ENCODE results near the gene SYNGR2.

The SYNGR2 gene

DNA sequence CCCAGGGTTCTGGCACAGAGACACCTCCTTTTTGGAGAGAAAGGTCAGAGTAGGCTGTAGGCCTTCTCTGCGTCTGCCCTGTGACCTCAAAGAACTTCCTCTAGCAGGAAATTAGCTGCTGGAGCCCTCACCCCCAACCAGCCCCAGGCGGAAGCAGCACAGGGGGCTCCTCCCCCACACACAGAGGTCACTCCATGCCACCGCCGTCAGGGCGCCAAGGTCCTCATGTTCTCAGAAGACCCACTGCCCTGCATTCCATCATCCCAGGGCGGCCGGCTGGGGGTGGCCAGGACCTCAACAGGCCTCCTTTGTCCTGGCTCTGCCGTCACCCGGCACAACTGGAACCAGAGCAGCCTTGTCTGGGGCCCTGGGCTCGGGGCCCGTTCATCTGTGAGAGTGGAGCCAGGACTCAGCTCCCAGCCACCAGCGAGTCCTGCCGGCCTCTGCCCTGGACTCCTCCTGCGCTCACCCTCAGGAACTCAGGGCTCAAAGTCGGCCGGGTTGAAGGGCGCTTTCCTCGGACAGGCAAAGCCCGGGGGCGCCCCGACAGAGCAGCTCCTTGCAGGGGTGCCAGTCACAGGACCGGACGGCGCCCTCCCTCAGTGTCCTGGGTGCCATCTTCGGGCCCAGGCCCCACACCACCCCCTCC is 41.0 kb upstream of the SYNGR2 start:
- peak overlapping the region; percentile 89 for H3K27ac Mint-ChIP-seq
- H3K4me3 Mint-ChIP-seq, result peak overlapping the region; percentile 89
- H3K27me3 Mint-ChIP-seq, result no peaks in the 10 kb centered on the region
- H3K36me3 Mint-ChIP-seq (ENCODE audit: low read depth), result peaks cover 22% of the 10 kb centered on the region
- peaks cover 69% of the 10 kb centered on the region for H3K4me1 Mint-ChIP-seq (ENCODE audit: low read depth)
- no peaks in the 10 kb centered on the region for H3K9me3 Mint-ChIP-seq

DNA sequence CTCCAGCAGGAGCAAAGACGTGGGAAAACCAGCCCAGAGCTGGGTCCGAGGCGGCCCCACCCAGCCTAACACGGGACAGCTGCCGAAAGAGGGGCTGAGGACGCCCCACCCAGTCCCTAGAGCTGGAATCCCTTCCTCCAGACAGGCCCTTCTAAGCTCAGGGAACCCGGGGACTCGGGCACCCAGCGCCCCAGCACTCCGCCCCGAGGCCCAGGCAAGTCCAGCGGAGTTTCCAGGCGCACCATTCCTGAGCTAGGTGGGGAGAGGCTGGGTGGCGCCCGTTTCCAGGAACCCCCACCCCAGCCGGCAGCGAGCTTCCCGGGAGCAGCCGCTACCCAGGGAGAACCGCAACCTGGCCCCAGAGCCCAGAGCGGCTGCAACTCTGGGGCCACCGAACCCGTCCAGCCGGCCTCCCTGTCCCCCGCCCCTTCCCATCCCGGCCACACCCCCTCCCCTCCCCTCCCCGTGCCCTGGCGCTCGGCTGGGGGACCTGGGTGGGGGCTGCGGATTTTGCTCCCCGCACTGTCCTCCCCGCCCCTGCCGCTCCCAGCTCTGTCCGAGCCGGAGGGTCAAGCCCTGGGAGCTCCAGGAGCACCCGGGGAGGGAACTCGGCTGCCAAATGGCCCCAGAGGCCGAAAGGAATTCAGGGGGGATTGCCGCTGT is 40.4 kb upstream of the SYNGR2 start:
- Mint-ChIP-seq H3K9me3 (no peaks in the 10 kb centered on the region), H3K27me3 (no peaks in the 10 kb centered on the region), H3K4me1 (ENCODE audit: low read depth) (peaks cover 67% of the 10 kb centered on the region), H3K27ac (peak overlapping the region; percentile 89), H3K4me3 (peak overlapping the region; percentile 89), H3K36me3 (ENCODE audit: low read depth) (peaks cover 20% of the 10 kb centered on the region)

DNA sequence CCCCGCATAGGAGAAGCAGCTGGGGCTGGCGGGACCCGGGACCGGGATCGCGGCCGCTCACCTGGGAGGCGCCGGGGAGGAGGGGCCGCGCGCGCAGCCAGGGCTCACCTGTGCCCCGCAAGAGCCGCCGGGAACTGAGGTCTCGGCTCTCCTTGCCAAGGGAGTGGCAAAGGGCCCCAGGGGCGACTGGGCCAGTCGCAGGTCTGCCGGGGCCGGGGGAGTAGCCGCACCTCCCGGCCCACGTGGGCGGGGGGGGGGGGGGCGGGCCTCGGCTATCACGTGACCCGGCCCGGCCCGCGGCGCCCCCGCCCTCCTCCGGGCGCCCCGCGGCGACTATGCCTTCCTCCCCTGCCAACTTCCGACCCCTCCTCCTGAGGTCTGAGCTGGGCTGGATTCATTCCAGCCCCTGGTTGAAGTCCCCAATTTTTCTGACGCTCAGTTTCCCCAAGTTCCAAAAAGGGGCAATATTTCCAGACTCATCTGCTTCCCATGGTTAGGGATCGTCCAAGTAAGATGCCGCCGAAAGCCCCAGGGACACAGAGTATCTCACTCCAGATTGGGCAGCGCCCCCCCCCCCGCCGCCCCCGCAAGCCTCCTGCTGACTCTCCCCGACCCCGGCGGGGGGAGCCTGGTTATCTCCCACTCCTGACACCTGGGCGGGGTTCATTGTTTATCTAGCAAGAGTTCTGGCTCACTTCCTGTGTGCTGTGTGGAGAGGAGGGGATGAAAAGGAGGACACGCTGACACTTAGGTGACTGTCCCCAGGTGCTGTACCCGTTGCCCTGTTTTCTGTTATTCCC is 39.6 kb upstream of the SYNGR2 start, which contains the start of gene TMC6:
TSS of gene TMC6 (minus strand) at position 205 of the 800 bp plus-strand sequence. CDS start 1,923 bp downstream, outside the sequence.
- peak within 1 kb of the TSS; percentile 94 for H3K27ac Mint-ChIP-seq
- no peaks in the 10 kb centered on the region for H3K27me3 Mint-ChIP-seq
- H3K9me3 Mint-ChIP-seq, result no peaks in the 10 kb centered on the region
- peak within 1 kb of the TSS; percentile 89 for H3K4me3 Mint-ChIP-seq
- peaks cover 14% of the 10 kb centered on the region for H3K36me3 Mint-ChIP-seq (ENCODE audit: low read depth)
- peaks cover 67% of the 10 kb centered on the region for H3K4me1 Mint-ChIP-seq (ENCODE audit: low read depth)

DNA sequence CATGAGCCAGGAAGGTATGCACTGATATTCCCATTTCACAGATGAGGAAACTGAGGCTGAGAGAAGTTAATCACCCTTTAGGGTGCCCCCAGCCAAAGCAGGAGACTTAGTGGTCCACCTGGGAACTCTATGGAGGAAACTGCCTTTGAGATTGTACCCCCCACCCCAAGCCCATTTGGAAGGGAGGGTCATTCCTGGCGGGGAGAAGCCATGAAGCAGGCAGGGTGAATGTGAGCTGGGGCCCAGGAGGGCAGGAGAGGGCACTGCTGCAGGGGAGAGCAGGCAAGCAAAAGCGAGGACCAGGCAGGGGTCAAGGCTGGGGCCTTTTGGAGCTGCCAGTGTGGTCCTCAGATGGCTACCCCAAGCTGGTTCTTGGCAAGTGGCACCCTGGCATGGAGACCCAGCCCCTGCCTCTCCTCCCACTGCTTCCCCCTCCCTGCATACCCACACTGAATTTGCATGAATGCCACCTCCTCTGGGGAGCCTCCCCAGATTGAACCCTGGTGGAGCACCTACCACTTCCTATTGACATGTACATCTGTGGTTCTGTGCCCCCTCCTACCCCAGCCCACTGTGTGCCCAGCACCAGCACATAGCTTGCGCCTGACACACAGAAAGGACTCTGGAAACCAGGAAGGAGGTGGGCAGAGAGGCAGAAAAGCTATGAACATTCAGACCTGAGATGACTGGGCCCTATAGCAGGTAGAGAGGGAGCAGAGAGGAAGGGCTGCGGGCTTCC is 38.9 kb upstream of the SYNGR2 start:
- peak overlapping the region; percentile 97 for H3K4me3 Mint-ChIP-seq
- peaks cover 19% of the 10 kb centered on the region for H3K36me3 Mint-ChIP-seq (ENCODE audit: low read depth)
- no peaks in the 10 kb centered on the region for H3K27me3 Mint-ChIP-seq
- H3K9me3 Mint-ChIP-seq, result no peaks in the 10 kb centered on the region
- H3K27ac Mint-ChIP-seq, result peak overlapping the region; percentile 96
- peaks cover 67% of the 10 kb centered on the region for H3K4me1 Mint-ChIP-seq (ENCODE audit: low read depth)

DNA sequence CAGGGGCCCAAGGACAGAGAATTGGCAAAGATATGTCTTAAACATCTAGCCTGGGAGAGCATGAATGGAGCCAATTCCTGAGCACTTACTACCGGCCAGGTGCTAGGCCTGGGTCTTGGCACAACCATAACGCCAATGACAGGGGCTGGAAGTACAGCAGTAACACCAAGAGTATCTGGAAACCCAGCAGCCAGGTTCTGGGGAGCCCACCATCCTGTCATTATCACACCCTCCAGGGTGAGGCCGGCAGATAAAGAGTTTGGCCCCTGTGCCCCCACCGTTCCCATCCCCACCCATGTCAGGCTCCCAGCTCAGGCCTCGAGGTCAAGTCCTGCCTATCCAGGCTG is 38.3 kb upstream of the SYNGR2 start:
- Mint-ChIP-seq H3K27me3 (no peaks in the 10 kb centered on the region), H3K36me3 (ENCODE audit: low read depth) (peaks cover 24% of the 10 kb centered on the region), H3K27ac (peak overlapping the region; percentile 96), H3K9me3 (no peaks in the 10 kb centered on the region), H3K4me3 (peak overlapping the region; percentile 97), H3K4me1 (ENCODE audit: low read depth) (peaks cover 68% of the 10 kb centered on the region)

DNA sequence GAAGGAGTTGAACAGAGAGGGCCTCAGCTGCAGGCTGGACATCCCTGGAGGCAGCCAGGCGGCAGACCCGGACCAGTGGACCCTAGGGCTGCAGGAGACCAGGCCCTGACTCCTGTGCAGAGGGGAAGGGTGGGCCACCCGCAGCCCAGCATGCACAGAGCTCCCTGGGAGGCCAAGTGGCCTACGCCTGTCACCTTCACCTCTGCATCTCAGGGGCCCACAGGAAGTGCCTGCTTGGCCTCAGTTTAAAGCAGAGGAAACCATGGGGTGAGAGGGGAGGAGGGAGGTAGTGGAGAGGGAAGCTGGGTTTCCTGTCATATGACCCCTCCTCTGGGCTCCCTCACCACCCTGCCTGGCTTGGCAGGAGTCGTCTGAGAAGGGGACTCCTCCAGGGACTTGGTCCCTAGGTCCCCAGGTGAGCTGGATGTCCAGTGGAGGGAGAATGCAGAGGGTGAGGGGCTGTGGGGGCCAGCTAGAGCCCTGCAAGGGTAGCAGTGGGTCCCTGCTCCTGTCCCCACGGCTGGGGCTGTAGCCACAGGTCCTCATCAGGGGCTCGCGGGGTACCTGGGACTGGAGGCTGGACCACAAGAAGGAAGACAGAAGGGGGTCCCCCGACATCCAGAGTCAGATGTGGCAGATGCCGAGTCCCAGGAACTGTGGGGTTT is 37.8 kb upstream of the SYNGR2 start, which contains the start of gene TMC8:
TSS of gene TMC8 (plus strand) at position 335 of the 665 bp plus-strand sequence. CDS start 818 bp downstream, outside the sequence.
- peak within 1 kb of the TSS; percentile 96 for H3K27ac Mint-ChIP-seq
- no peaks in the 10 kb centered on the region for H3K27me3 Mint-ChIP-seq
- H3K9me3 Mint-ChIP-seq, result no peaks in the 10 kb centered on the region
- H3K4me1 Mint-ChIP-seq (ENCODE audit: low read depth), result peaks cover 68% of the 10 kb centered on the region
- peaks cover 29% of the 10 kb centered on the region for H3K36me3 Mint-ChIP-seq (ENCODE audit: low read depth)
- peak within 1 kb of the TSS; percentile 97 for H3K4me3 Mint-ChIP-seq

DNA sequence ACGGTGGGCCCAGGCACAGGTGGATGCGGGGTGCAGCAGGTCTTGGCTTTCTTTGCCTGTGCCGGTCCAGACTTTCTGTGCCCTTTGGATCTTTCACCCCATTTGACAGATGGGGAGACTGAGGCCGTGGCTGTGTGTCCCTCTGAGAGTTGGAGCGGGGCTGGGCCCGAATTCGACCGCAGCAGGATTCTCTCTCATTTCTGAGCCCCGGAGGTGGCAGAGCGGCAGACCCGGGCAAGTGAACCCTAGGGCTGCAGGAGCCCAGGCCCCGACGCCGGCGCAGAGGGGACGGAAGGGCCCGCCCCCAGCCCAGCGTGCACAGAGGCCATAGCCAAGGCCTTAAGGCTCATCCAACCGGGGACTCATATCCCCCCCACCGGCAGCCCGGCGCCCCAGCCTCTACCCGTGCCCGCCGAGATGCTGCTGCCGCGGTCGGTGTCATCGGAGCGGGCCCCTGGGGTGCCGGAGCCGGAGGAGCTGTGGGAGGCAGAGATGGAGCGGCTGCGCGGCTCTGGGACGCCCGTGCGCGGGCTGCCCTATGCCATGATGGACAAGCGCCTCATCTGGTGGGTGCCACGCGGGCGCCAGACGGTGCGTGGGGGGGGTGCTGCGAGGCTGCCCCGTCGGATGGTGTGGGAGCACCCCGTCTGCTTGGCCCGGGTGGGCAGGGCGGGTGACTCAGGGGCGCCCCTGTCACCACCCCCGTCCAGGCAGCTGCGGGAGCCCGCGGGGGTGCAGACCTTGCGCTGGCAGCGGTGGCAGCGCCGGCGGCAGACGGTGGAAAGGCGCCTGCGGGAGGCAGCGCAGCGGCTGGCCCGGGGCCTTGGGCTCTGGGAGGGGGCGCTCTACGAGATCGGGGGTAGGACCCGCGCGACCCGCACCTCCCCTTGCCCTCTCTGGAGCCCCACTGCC is 37.0 kb upstream of the SYNGR2 start:
- no peaks in the 10 kb centered on the region for H3K9me3 Mint-ChIP-seq
- H3K27ac Mint-ChIP-seq, result peak overlapping the region; percentile 96
- H3K27me3 Mint-ChIP-seq, result no peaks in the 10 kb centered on the region
- H3K4me1 Mint-ChIP-seq (ENCODE audit: low read depth), result peaks cover 69% of the 10 kb centered on the region
- H3K4me3 Mint-ChIP-seq, result peak overlapping the region; percentile 97
- H3K36me3 Mint-ChIP-seq (ENCODE audit: low read depth), result peaks cover 38% of the 10 kb centered on the region

DNA sequence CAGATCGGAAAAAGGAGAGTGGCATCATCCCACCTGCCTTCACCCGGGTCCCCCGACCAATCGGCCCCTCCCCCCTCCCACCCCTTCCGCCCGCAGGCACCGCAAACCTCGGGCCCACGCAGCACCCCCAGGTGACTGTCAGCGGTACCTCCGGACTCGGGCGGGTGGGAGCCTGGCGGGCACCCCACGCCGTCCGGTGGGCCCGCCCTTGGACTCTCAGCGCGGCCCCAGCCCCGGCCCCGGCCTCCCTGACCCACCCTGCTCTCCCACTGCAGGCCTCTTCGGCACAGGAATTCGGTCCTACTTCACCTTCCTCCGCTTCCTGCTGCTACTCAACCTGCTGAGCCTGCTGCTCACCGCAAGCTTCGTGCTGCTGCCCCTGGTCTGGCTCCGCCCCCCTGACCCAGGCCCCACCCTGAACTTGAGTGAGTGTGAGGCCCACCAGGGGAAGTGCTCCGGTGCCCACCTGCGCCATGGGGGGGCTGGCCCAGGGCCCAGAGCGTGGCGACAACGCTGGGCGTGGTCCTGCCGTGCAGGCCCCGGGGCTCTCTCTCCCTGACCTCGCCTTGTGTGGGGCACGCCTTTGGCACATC is 36.2 kb upstream of the SYNGR2 start:
- Mint-ChIP-seq H3K27ac (peak overlapping the region; percentile 87), H3K4me1 (ENCODE audit: low read depth) (peaks cover 69% of the 10 kb centered on the region), H3K27me3 (no peaks in the 10 kb centered on the region), H3K36me3 (ENCODE audit: low read depth) (peaks cover 43% of the 10 kb centered on the region), H3K9me3 (no peaks in the 10 kb centered on the region), H3K4me3 (peak overlapping the region; percentile 97)

DNA sequence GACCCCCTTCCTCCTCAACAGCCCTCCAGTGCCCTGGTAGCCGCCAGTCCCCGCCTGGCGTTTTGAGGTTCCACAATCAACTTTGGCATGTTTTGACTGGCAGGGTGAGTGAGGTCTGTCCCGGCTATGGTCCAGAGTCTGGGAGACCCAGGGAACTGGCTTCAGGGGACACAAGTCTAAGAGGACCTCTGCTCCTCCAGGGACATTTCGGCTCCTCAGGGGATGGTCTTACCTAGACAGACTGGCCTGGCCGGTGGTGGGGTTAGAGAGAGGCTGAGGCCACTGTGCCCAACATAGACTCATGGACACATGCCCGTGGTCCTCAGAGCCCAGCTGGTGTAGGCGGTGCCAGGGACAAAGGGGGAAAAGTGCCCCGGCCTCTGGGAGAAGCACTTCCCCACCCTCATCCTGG is 35.6 kb upstream of the SYNGR2 start:
- Mint-ChIP-seq H3K27ac (peak overlapping the region; percentile 21), H3K4me3 (peak overlapping the region; percentile 97), H3K27me3 (no peaks in the 10 kb centered on the region), H3K9me3 (no peaks in the 10 kb centered on the region), H3K4me1 (ENCODE audit: low read depth) (peaks cover 74% of the 10 kb centered on the region), H3K36me3 (ENCODE audit: low read depth) (peaks cover 46% of the 10 kb centered on the region)

DNA sequence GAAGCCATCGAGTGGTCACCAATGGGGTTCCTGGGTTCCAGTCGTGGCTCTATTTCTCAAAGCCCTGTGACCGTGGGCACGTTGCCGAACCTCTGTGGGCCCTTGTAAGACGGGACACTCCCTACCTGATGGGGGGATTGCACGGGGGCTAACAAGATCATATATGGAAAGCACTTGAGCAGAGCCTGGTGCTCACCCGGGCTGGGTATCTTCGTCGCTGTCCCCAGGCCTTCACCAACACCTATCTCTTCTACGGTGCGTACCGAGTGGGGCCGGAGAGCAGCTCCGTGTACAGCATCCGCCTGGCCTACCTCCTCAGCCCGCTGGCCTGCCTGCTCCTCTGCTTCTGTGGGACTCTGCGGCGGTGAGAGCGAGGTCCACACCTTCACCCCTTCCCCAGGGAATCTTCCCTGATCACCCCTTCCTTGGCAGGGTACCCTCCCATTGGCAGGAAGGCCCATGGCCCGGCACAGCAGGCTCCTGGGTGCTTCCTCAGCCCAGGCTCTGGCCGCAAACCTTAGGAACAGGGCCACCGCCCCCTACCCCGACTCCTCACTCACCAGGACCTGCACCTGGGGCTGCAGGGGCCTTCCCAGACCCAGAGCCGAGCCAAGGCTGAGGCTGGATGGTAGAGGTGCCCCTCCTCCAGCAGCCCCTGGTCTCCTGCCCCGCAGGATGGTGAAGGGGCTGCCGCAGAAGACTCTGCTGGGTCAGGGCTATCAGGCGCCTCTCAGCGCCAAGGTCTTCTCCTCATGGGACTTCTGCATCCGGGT is 35.0 kb upstream of the SYNGR2 start:
- Mint-ChIP-seq H3K4me1 (ENCODE audit: low read depth) (peaks cover 80% of the 10 kb centered on the region), H3K4me3 (peak overlapping the region; percentile 97), H3K36me3 (ENCODE audit: low read depth) (peaks cover 46% of the 10 kb centered on the region), H3K27ac (peak overlapping the region; percentile 70), H3K27me3 (no peaks in the 10 kb centered on the region), H3K9me3 (no peaks in the 10 kb centered on the region)

DNA sequence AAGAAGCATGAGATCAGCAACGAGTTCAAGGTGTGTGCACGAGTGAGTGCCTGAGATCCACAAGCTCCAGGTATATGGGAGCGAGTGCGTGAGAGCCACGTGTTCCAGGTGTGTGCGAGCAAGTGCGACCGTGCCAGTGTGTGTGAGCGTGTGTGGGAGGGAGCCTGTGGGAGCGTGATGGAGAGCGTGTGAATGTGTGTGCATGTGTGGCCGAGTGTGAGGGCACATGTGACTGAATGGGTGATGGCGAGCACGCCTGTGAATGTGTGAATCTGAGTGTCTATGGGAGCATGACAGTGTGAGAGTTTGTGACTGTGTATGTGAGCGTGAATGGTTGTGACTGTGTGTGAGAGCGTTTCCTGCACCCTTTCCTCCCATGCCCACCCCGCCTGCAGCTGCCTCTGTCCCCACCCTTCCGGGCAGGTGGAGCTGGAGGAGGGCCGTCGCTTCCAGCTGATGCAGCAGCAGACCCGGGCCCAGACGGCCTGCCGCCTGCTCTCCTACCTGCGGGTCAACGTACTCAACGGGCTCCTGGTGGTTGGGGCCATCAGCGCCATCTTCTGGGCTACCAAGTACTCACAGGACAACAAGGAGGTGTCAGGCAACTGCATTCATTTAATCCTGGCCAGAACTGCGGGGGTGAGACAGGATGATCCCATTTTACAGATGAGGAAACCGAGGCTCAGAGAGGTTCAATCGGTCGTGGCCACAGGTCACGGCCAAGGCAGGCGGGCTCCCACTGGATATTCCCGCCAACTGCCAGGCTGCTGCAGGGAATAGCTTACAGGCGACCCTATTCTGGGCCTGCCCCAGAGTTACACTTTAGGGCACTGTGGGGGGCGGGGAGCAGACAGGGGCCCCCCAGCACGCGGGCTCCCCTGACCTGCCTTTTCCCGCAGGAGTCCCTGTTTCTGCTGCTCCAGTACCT is 34.1 kb upstream of the SYNGR2 start:
- no peaks in the 10 kb centered on the region for H3K9me3 Mint-ChIP-seq
- H3K4me3 Mint-ChIP-seq, result peak overlapping the region; percentile 97
- peaks cover 46% of the 10 kb centered on the region for H3K36me3 Mint-ChIP-seq (ENCODE audit: low read depth)
- peaks cover 83% of the 10 kb centered on the region for H3K4me1 Mint-ChIP-seq (ENCODE audit: low read depth)
- peak overlapping the region; percentile 70 for H3K27ac Mint-ChIP-seq
- H3K27me3 Mint-ChIP-seq, result no peaks in the 10 kb centered on the region

Data from stimulated activated naive CD8-positive, alpha-beta T cell treated with anti-CD3 and anti-CD28 coated beads, Interleukin-15, Interleukin-2, amounts not matched to agents 100 ng/mL and 50 ng/mL, for 24 hours (primary cell).